Left ventricle myocardium inferior (tissue), 1 donor: ENCODE data around the gene CDH5. TPM values are rescaled to one million over a fixed set of nuclear protein-coding genes. Genes with fewer than 3 reads are reported as not detected.

Experiments used
- DNase-seq: peaks from one replicate; pipeline ENCODE4 v3.0.0-alpha.2; 2020
- H3K27ac ChIP-seq: fragments of 200-600 bp; replicated peaks from 2 replicates; pipeline ENCODE4 v1.8.0; 2021
- H3K27me3 ChIP-seq: fragments of 200-600 bp; 2 replicates; pipeline ENCODE4 v1.8.0; 2021; ENCODE audit warnings: low read depth
- H3K36me3 ChIP-seq: fragments of 200-600 bp; 2 replicates; pipeline ENCODE4 v1.8.0; 2021
- H3K4me1 ChIP-seq: fragments of 200-600 bp; 2 replicates; pipeline ENCODE4 v1.8.0; 2021
- H3K4me3 ChIP-seq: fragments of 200-600 bp; 2 replicates; pipeline ENCODE4 v1.8.0; 2021; ENCODE audit warnings: mild to moderate bottlenecking, moderate library complexity
- H3K9me3 ChIP-seq: fragments of 200-600 bp; replicated peaks from 2 replicates; pipeline ENCODE4 v1.8.0; 2021
- CTCF ChIP-seq: fragments of 200-600 bp; IDR thresholded peaks from 2 replicates; pipeline ENCODE4 v1.8.0; 2021; ENCODE audit warnings: antibody characterized with exemption, mild to moderate bottlenecking, borderline replicate concordance
- intact Hi-C: fragments of 100-400 bp; cut with micrococcal nuclease; formaldehyde crosslinking; loops from one replicate; pipeline ENCODE4 v1.11.0; 2022
- total RNA-seq: library from RNA; stranded (reverse); fragmentation: NEBNext Ultra II Directional; extraction: Animal tissue kit (Norgen Biotek cat#: 25700); gene quantifications from one replicate; pipeline ENCODE4 v1.2.1, GENCODE V29; 2021
- donor health status: DM: no; HTN: yes; CAD: no; lungs with severe emphysema.

The CDH5 gene
- total RNA-seq, 1 donor from 2014 or later, result 47.1 TPM

- no peak overlapping the region for H3K4me3 ChIP-seq
- peaks cover 18% of the 10 kb centered on the region for H3K27me3 ChIP-seq
- H3K27ac ChIP-seq, result no peak overlapping the region
- peaks cover 3% of the 10 kb centered on the region for H3K9me3 ChIP-seq
- no peak for TF ChIP-seq CTCF
- no peak for DNase-seq
- H3K36me3 ChIP-seq, result no peaks in the 10 kb centered on the region
- intact Hi-C loops, result no loop called here
- peaks cover 11% of the 10 kb centered on the region for H3K4me1 ChIP-seq
Observed at GRCh38 chr16:66422366-66422765, 55.9 kb downstream of the CDH5 start.

GRCh38 chr16:66423177-66423576 is 56.7 kb downstream of the CDH5 start:
- Histone ChIP-seq H3K4me1 (peaks cover 19% of the 10 kb centered on the region), H3K9me3 (no peaks in the 10 kb centered on the region), H3K27me3 (peaks cover 26% of the 10 kb centered on the region), H3K36me3 (no peaks in the 10 kb centered on the region), H3K27ac (no peak overlapping the region), H3K4me3 (no peak overlapping the region)
- DNase-seq, result no peak
- intact Hi-C loops, result no loop called here
- TF ChIP-seq CTCF, result no peak

- no peak overlapping the region for H3K4me3 ChIP-seq
- no peaks in the 10 kb centered on the region for H3K9me3 ChIP-seq
- peaks cover 30% of the 10 kb centered on the region for H3K27me3 ChIP-seq
- no peak for DNase-seq
- intact Hi-C loops, result no loop called here
- H3K36me3 ChIP-seq, result no peaks in the 10 kb centered on the region
- H3K27ac ChIP-seq, result no peak overlapping the region
- peaks cover 20% of the 10 kb centered on the region for H3K4me1 ChIP-seq
- no peak for TF ChIP-seq CTCF
Observed at GRCh38 chr16:66425651-66426050, 59.2 kb downstream of the CDH5 start.

GRCh38 chr16:66426112-66427035 is 59.9 kb downstream of the CDH5 start:
- TF ChIP-seq CTCF, result no peak
- Histone ChIP-seq H3K27me3 (peaks cover 30% of the 10 kb centered on the region), H3K36me3 (no peaks in the 10 kb centered on the region), H3K4me3 (peak overlapping the region; percentile 70), H3K9me3 (no peaks in the 10 kb centered on the region), H3K27ac (no peak overlapping the region), H3K4me1 (peaks cover 20% of the 10 kb centered on the region)
- no peak for DNase-seq
- intact Hi-C loops, result no loop called here

- no peak for TF ChIP-seq CTCF
- peak within 1 kb of the TSS; percentile 70 for H3K4me3 ChIP-seq
- H3K27me3 ChIP-seq, result peaks cover 30% of the 10 kb centered on the region
- intact Hi-C loops, result no loop called here
- no peaks in the 10 kb centered on the region for H3K36me3 ChIP-seq
- DNase-seq, result peak; percentile 36
- peaks cover 22% of the 10 kb centered on the region for H3K4me1 ChIP-seq
- H3K9me3 ChIP-seq, result no peaks in the 10 kb centered on the region
- no peak within 1 kb of the TSS for H3K27ac ChIP-seq
Observed at GRCh38 chr16:66427036-66427860, 60.8 kb downstream of the CDH5 start, which contains the start of gene BEAN1. Gene BEAN1 (plus strand): TSS chr16:66427295. CDS start chr16:66437677, 10,382 bp downstream.
